ENCODE results near the gene CTNNA1. TPM values are rescaled to one million over a fixed set of nuclear protein-coding genes. Genes with fewer than 3 reads are reported as not detected.

CTNNA1 gene
- total RNA-seq, 4 donors from 2014 or later, result 92.6 to 164 (median 114) TPM

DNA sequence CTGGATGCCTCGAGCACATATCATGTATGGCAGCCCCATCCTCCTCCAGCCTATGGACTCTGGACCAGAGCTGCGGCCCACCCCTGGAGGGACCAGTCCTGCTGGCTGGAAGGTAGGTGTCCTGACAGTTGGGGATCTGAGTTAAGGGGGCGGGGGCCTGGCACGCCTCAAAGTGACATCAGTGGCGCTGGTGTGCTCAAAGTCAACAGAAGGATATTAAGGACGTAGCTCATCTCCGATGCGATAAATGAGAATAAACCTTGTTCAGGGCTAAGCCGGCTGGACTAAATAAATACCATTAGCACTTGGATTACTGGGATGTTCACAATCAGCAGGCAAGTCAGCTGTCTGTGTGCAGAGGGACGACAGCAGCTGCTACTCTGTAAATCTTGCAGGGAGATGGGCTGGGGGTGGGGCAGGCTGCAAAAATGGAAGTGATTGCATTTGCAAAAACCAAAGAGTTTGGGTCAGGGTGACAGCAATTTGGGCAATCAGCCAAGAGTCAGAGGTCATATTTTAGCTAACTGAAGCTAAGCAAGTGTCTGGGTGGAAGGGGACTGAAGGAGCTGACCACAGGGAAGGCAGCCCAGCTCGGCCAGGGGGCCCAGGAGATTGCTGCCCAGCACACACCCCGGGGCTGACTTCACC is 201.9 kb downstream of the CTNNA1 start:
- no peaks in the 10 kb centered on the region for H3K36me3 ChIP-seq
- in situ Hi-C loops (cut with MboI; ENCODE audit: low sequenced_read_pairs in 4 of 4), result no loop called here
- peaks cover 42 to 54% of the 10 kb centered on the region in 2 donors for H3K4me1 ChIP-seq
- intact Hi-C loops (cut with DNase I; ENCODE audit: low total_unique reads), result no loop called here
- no peaks in the 10 kb centered on the region for H3K9me3 ChIP-seq
- H3K4me3 ChIP-seq, result no peak overlapping the region
- ATAC-seq (peak; percentile 25 to 61), DNase-seq (peak; percentile 56 to 60)
- H3K27ac ChIP-seq, result peak overlapping the region; percentile 75 to 82 (median 80)
- no peaks in the 10 kb centered on the region for H3K27me3 ChIP-seq
- TF ChIP-seq CTCF (IDR thresholded peaks at IDR 0.05 in 4 of 5, conservative IDR thresholded peaks at IDR 0.05 in 1 of 5), result no peak
- TF ChIP-seq POLR2A (IDR thresholded peaks at IDR 0.05), result no peak

DNA sequence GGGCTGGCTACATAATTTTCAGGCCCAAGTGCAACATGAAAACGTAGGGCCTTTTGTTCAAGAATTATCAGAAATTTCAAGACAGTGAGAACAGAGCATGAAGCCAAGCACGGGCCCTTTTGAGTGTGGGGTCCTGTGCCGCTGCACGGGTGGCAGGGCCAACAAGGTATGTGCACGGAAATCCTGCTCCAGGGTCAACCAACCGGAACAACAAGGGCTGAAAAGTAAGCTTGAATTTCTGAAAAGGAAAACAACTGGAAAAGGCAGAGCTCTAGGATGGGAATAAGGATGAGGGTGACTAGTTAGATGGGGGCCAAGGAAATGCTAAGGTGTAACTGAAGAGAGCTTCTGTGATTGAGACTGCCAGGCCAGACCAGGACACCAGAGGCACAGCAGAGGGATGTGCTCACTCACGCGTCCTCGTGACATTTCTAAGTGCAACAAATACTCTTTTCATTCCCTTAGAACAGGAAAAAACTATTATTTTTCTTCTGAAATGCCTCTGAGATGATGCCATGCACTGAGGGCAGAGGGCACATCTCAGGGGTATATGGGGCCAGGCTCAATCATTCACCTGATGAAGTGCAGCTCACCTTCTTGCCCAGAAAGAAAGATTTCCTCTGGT is 202.6 kb downstream of the CTNNA1 start:
- no peaks in the 10 kb centered on the region for H3K36me3 ChIP-seq
- in situ Hi-C loops (cut with MboI; ENCODE audit: low sequenced_read_pairs in 4 of 4) (no loop called here), intact Hi-C loops (cut with DNase I; ENCODE audit: low total_unique reads) (no loop called here)
- peaks cover 42 to 47% of the 10 kb centered on the region in 2 donors for H3K4me1 ChIP-seq
- TF ChIP-seq CTCF (IDR thresholded peaks at IDR 0.05 in 4 of 5, conservative IDR thresholded peaks at IDR 0.05 in 1 of 5) (no peak), POLR2A (IDR thresholded peaks at IDR 0.05) (no peak)
- H3K4me3 ChIP-seq, result no peak overlapping the region
- no peak for DNase-seq
- ATAC-seq, result no peak
- H3K27ac ChIP-seq, result peak overlapping the region; percentile 75 to 82 (median 80)
- no peaks in the 10 kb centered on the region for H3K27me3 ChIP-seq
- no peaks in the 10 kb centered on the region for H3K9me3 ChIP-seq

DNA sequence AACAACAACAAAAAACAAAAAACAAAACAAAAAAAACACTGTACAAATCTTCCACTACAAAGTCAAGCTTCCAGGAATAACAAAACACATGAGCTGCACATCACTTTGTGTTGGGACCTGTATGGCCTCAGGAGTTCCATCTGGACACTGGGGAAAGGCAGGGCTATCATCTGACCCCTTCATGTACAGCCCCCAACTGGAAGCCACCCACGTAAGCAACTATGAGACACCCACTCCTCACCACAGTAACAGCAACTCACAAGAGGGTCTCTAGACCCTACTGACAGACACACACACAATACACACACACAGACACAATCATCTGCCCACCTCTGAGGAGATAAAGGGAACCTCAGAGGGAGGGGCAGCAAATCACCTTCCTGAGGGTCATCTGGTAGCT is 203.6 kb downstream of the CTNNA1 start:
- Histone ChIP-seq H3K27ac (no peak overlapping the region), H3K9me3 (no peaks in the 10 kb centered on the region), H3K27me3 (no peaks in the 10 kb centered on the region), H3K4me3 (no peak overlapping the region), H3K4me1 (peaks cover 36 to 40% of the 10 kb centered on the region in 2 donors), H3K36me3 (no peaks in the 10 kb centered on the region)
- TF ChIP-seq CTCF (IDR thresholded peaks at IDR 0.05 in 4 of 5, conservative IDR thresholded peaks at IDR 0.05 in 1 of 5), result no peak
- no peak for TF ChIP-seq POLR2A (IDR thresholded peaks at IDR 0.05)
- in situ Hi-C loops (cut with MboI; ENCODE audit: low sequenced_read_pairs in 4 of 4) (no loop called here), intact Hi-C loops (cut with DNase I; ENCODE audit: low total_unique reads) (no loop called here)
- DNase-seq, result no peak
- no peak for ATAC-seq

DNA sequence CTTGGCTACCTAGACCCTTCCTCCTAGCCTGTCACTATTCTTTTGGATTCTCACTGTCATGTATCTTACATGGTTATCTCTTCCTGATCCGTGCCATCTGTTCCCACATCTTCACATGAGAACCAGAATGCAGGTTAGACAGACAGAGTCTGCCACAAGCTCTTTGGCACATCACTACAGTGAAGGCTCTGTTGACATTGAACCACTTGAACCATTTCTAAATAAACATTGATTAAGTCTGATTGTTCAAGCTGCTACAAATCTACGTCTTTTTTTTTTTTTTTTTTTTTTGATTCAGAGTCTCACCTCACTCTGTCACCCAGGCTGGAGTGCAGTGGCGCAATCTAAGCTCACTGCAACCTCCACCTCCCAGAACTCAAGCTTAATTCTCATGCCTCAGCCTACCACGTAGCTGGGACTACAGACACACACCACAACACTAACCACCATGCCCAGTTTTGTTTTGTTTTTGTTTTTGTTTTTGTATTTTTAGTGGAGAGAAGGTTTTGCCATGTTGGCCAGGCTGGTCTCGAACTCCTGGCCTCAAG is 207.0 kb downstream of the CTNNA1 start:
- TF ChIP-seq POLR2A (IDR thresholded peaks at IDR 0.05) (no peak), CTCF (IDR thresholded peaks at IDR 0.05 in 4 of 5, conservative IDR thresholded peaks at IDR 0.05 in 1 of 5) (no peak)
- no peak for ATAC-seq
- Histone ChIP-seq H3K4me1 (peaks cover 4 to 6% of the 10 kb centered on the region in 2 donors), H3K27me3 (no peaks in the 10 kb centered on the region), H3K27ac (no peak overlapping the region), H3K4me3 (no peak overlapping the region), H3K9me3 (no peaks in the 10 kb centered on the region), H3K36me3 (no peaks in the 10 kb centered on the region)
- intact Hi-C loops (cut with DNase I; ENCODE audit: low total_unique reads), result no loop called here
- no peak for DNase-seq
- in situ Hi-C loops (cut with MboI; ENCODE audit: low sequenced_read_pairs in 4 of 4), result no loop called here
